ENCODE measurements around the gene P2RX7.

P2RX7 gene

DNA sequence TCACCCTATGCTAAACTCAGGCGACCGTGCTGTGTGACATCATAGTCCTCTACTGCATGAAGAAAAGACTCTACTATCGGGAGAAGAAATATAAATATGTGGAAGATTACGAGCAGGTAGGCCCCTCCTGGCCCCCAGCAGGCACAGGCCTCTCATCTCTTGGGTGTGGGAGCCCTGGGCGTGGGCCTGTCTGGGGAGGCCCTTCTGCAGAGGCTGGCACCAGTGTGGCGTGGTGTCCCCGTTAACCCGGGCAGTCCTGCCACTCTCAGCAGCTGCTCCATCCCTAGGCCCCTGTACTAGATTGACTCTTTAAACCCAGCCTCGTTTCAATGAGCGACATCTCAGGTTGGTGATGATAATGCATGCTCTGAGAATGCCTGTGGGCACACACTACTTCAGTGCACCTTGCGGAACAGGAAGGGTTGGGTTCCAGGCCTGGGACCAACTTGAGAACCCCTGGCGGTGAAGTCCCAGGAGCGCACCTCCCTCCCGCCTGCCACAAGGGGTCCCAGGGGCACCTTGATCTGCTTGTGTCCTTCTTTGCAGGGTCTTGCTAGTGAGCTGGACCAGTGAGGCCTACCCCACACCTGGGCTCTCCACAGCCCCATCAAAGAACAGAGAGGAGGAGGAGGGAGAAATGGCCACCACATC, 100.4 kb downstream of the P2RX7 start:
- no peak for DNase-seq

DNA sequence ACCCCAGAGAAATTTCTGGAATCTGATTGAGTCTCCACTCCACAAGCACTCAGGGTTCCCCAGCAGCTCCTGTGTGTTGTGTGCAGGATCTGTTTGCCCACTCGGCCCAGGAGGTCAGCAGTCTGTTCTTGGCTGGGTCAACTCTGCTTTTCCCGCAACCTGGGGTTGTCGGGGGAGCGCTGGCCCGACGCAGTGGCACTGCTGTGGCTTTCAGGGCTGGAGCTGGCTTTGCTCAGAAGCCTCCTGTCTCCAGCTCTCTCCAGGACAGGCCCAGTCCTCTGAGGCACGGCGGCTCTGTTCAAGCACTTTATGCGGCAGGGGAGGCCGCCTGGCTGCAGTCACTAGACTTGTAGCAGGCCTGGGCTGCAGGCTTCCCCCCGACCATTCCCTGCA, 100.9 kb downstream of the P2RX7 start:
- no peak for DNase-seq

DNA sequence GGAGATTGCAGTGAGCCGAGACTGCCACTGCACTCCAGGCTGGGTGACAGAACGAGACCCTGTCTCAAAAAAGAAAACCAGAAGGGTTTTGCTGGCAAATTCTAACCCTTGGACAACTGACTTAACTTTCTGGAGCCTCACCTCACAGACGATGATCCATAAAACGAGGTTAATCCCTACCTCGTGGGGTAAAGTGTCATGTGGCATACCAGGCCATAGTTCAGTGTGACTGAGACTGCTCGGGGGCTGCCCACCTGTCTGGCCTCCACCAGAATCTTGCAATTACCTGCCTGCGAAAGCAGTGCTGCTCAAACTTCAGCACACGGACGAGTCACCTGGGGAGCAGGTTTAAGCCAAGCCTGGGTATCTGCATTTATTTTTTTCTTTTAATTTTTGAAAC, 104.1 kb downstream of the P2RX7 start:
- no peak for DNase-seq

DNA sequence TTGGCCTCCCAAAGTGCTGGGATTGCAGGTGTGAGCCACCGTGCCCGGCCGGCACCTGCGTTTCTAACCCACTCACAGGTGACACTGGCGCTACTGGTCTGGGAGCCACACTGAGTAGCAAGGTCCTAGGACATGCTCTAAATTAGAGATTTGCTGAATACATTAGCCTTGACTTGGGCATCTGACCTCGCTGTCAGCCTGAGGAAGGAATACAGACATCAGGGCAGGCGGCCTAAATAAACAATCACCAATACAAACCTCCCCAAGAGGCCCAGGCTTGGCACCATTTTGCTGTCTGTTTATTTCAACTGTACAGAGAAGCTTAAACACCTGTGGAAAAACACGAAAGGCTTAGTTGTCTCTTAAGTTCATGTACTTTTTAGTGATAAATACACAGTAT, 104.7 kb downstream of the P2RX7 start:
- no peak for DNase-seq

All from NCI-H146 (cell line).